T-helper 9 cell (primary cell): Measurements from ENCODE around the gene PRR35.
A peak's percentile ranks its signal among the peaks of the same experiment; 100 is the strongest.

Experiments
- DNase-seq: peaks from one replicate; pipeline ENCODE4 v3.0.0-alpha.2; 2020

Gene PRR35

DNA sequence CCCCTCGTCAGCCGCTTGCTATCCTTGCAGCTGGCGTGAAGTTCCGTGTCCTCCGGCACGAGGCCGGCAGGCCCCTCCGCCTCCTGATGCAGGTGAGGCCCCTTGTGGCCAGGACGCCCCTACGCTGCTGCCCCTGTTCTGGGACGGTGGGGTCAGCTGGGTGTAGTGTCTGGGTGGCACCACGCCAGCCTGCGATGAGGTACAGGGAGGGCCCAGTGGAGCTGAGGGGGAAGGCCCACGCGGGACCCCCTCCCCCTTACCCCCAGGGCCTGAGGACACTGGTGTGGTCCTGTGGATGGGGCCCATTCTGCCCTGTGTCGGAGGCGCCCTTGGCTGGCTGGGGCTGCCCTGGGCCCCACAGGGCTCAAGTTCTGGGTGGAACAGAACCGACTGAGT, 22.0 kb downstream of the PRR35 start:
- DNase-seq = no peak

DNA sequence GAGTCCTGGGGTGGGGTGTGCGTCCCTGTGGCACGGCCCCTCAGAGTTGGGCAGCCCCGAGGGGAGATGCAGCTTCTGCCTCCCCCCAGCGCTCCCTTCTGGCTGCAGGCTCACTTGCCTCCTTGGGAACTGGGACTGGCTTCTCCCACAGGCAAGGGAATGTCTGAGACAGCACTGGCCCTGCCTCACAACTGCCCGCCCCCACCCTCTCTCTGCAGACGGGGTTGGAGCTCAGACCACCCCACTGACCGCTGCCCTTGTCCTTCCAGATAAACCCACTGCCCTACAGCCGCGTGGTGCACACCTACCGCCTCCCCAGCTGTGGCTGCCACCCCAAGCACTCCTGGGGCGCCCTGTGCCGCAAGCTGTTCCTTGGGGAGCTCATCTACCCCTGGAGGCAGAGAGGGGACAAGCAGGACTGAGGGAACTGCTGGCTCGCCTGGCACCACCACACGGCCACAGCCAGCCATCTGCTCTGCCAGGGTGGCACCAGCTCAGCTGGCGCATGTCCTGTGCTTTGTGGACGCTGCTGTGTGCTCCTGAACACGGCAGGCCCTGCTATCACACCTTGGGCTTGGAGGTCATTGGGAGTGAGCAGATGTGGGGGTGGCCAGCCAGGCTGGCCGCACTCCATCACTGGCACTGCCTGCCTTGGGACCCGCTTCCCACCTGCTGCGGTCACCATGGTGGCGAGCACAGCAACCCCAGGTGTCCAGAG, 22.6 kb downstream of the PRR35 start:
- DNase-seq = no peak

DNA sequence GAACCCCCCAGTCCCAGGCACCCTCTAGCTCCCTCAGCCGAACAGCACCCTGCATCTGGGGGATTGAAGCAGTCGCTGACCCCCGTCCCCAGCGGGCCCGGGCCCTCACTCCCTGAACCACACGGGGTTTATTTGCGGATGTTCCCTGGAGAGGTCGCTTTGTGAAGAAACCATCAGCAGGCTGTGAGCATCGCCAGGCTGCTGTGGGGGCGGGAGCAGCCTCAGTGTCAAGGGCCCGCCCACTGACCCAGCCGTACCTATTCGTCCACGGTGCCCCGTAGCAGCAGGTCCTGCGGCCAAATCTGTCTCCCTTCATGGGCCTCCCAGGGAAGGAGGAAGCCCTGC, 23.2 kb downstream of the PRR35 start:
- DNase-seq = no peak

DNA sequence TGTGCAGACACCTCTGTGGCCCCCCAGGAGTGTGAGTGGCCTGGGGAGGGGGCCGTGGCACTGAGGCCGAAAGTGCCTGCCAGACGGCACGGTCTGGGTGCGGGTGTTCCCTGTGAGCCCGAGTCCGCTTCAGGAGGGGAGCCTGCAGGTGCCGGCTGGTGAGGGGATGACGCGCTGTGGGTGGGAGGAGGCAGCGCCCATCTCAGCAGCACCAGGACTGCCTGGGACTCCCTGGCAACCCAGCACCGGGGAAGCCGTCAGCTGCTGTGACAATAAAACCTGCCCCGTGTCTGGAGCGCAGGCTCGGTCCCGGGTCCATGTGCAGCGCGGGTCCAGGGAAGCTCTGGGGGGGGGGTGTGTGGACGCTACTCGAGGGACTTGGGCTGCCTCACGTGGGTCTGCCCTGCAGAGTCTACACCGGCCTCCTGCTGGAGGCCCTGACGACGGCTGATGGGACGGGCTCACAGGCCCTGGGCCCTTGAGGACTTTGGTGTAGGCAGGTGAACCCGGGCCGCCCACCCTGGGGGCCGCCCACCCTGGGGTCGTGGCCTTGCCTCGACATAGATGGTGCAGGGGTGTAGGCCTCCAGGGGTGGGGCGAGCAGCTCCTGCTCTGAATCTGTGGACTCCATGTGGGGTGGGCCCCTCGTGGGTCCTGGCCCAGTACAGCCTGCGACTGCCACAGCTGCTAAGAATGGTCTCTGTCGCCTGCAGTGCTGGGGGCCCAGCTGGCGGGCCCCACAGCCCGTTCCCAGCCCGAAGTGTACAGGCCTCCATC, 23.8 kb downstream of the PRR35 start:
- DNase-seq = no peak

DNA sequence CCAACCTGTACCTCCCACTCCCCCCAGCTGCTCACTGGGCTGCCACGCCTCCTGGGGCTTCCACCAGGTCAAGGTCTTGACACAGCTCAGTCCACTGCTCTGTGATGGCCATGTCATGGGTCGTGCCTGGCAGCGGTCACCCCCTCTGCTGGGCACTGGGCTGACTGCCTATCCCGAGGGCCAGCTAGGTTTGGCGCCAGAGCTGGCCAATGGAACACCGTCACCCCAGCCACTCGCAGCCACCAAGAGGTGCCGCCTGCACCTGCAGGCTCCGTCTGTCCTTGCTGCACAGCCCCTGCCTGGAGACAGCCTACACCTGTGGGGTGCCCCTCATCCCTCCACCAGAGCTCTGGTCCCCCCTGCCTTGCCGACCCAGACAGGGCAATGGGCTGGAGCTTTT, 25.2 kb downstream of the PRR35 start:
- no peak for DNase-seq

DNA sequence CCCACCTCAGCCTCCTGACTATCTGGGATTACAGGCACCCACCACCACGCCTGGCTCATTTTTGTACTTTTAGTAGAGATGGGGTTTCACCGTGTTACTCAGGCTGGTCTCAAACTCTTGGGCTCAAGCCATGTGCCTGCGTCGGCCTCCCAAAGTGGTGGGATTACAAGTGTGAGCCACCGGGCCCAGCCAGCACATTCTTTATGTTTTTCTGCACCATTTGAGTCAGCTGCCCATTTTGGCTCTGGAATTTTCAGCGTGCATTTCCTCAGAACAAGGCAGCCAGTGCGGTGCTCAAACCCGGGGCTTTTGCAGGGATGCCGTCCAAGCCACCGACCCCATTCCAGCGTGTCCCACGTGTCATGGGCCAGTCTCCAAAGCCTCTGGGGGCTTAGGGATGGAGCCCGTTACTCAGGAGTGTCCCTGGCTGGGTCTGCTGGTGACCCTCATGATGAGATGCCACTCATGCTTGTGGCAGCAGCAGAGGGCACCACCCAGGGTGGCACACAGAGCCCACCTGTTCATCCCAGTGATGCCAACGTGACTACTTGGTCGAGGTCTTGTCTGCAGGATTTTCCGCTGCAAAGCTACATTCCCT, 26.0 kb downstream of the PRR35 start:
- DNase-seq = no peak

DNA sequence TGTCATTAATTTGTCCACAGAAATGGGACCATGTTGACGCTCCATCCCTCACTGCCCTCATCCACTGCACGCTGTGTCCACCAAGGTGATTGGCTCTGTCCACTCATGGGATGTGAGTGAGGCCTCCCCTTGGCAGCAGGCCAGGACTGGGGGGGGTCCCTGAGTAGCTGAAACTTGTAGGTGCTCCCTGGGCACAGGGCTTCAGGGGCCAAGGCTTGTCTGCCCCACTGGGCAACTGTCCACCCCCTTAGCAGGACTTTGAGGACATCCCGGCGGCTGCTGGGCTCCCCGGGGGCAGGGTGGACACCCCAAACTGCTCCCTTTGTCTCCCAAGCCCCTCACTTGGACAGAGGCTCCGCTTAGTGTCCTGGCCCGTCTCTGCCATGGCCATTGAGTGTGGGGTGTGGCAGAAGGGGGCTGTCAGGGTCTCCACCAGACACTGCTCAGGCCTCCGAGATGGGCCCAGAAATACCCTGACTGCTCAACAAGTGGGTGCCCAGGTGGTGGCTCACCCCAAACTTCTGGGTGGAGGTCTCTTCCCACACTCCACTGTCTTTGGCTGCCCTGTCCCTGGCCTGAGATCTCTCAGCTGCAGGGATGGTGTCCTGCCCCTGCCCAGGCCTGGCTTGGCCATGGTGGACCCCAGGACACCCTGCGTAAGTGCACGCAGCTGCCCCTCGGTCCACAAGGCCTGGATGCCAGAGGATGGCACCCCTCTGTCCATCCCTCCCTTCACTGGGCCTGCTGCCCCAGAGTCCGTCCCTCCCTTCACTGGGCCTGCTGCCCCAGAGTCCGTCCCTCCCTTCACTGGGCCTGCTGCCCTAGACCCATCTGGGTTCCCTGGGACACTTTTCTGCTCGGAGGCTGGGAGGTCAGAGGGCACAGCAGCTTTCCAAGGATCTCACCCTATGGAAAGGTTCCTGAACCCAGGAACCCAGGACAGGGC, 26.7 kb downstream of the PRR35 start:
- no peak for DNase-seq

DNA sequence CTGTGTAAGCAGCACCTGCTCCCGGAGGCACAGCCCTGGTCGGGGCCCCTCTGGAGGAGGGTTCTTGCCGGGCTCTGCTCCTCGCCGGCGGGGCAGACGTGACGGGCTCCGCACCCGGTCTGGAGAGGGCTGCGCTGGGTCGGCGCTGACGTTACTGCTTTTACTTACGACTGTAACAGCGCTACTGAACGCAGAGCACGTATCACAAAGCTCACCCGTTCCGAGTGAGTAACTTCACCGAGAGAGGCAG, 28.4 kb downstream of the PRR35 start:
- peak; percentile 52 for DNase-seq

DNA sequence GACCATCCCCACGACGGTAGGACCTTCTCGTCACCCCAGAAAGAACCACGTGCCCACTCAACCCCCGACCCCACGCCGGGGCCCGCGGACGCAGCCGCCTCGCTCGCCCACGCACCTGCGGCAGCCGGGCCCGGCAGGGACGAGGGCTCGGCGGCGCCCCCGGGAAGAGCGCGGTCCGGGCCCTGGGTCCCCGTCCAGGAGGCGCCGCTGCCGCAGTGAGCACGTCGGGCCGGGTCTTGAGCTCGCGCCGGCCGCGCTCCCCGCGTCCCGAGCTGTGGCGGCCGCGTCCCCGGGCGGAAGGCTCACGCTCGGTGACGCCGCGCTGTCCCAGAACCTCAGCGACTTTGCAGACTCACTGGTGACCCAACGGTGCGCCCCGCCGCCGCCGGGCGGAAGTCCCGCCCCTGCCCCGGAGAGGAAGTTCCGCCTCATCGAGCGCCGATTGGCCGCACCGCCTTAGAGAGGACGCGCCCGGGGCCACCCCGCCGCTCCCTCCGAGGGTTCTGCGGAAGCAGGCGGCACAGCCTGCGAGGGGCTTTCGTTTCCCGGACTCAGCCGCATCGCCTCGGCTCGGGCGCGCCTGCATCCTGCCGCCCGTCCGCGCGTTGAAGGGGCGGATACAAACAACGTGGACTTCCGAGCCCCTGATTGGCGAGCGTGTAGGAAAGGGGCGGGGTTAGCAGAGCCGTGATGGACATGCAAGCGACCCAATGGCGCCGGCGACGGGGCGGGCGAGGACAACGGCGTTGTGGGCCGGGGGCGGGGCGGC, 28.9 kb downstream of the PRR35 start:
- peak; percentile 99 for DNase-seq

- peak; percentile 99 for DNase-seq
Measured at GRCh38 chr16:589658-590187, 29.5 kb downstream of the PRR35 start, which contains the start of gene RAB40C. Gene RAB40C, plus strand, starts transcription at chr16:590066. Its CDS starts 226 bp downstream, at chr16:590292.

GRCh38 chr16:590188-590814, 30.1 kb downstream of the PRR35 start:
- no peak for DNase-seq

DNA sequence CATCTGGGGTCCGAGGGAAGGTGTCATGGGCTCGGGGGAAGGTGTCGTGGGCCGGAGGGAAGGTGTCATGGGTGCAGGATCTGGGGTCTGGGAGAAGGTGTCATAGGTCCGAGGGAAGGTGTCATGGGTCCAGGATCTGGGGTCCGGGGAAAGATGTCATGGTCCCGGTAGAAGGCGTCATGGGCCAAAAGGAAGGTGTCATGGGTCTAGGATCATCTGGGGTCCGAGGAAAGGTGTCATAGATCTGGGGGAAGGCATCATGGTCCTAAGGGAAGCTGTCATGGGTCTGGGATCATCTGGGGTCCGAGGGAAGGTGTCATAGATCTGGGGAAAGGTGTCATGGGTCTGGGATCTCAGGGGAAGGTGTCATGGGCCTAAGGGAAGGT, 30.6 kb downstream of the PRR35 start:
- no peak for DNase-seq

DNA sequence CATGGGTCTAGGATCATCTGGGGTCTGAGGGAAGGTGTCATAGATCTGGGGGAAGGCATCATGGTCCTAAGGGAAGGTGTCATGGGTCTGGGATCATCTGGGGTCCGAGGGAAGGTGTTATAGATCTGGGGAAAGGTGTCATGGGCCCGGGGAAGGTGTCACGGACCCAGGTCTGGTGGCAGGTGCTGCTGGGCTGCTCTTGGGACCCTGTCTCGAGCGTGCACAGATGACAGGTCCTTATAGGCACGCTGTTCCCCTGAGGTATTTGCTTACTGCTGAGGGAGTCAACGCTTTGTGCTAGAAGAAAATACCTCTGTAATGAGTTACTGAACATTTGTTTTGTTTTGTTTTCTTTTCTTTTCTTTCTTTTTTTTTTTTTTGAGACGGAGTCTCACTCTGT, 31.0 kb downstream of the PRR35 start:
- no peak for DNase-seq

- no peak for DNase-seq
Measured at GRCh38 chr16:591892-592517, 31.8 kb downstream of the PRR35 start.

DNA sequence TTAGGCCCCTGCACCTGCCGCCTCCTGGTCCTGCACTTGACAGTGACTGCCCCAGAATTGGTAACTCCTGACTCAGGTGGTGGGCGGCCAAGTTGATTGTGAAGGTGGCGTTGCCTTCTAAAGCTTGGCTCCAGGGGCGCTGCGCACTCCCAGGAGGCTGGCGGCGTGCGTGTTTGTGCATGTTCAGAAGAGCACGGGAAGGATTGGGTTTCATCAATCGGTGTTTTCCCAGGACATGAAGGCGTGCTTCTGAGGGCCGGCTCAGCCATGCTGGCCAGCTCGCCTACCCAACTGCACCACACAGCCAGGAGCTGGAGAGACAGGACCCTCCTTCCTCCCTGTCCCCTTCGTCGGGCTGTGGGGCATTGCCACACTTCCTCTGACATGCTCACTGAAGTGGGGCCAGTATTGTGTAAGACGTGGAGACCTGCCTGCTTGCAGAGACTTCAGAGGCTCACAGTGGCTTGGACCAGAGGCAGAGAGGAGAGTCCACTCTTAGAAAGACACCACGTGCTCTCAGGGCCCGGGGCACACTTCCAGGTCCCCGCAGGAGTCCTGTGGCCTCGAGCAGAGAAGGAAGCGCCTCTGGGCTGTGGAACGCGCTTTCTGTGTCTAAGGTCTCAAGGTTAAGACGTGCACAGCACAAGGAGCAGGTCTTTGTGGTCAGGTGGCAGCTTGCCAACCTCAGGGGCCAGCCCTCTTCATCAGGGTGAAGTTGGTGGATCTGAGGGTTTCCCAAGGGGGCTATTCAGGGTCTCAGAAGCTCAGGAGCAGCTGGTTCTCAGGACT, 32.5 kb downstream of the PRR35 start:
- DNase-seq = no peak

- DNase-seq = no peak
Measured at GRCh38 chr16:593406-593805, 33.2 kb downstream of the PRR35 start.

DNA sequence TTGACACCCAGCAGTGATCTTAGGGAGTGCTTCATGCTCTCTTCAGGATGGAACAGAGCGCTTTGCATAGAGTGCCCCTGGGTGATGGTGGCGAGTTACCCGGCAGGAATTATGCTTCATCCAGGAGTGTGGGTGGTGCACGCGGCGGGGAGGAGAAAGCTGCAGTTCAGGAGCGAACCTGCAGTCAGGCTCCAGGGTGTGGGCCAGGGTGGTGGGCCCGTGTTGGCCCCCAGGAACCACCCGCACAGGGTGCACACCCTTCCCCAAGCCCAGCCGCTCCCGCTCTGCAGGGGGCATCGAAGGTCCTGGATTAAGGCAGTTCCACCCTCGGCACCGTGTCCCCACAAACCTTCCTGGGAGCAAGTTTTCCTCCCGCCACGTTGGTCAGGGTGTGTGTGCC, 33.6 kb downstream of the PRR35 start:
- no peak for DNase-seq

DNA sequence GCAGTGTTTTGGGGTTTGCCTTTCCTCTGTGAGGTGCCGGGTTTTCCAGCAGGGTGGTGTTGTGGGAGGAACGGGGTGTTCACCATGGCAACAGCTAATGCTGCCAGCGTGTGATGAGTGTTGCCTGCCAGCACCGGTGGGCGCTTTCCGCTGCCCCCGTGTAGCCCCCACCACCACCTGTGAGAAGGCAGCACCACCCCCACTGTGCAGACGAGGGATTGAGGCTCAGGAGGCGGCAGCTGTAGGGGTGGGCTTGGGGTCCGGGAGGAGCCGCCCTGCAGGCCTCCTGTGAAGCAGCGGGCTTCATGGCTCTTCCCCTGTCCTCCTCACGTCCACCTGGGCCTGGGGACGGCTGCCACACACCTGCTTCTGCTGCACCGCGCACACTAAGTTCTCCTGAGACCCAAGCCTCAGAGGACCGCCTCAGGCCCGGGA, 34.9 kb downstream of the PRR35 start:
- no peak for DNase-seq

- DNase-seq = no peak
Measured at GRCh38 chr16:595942-596735, 35.9 kb downstream of the PRR35 start.

GRCh38 chr16:596736-597060, 36.5 kb downstream of the PRR35 start:
- no peak for DNase-seq
